Stomach (tissue), 9 donors: ENCODE measurements around the gene DDB1. TPM values are rescaled to one million over a fixed set of nuclear protein-coding genes. Genes with fewer than 3 reads are reported as not detected.
A peak's percentile ranks its signal among the peaks of the same experiment; 100 is the strongest.

Experiments used
- DNase-seq, 2 donors: peaks; one replicate each; pipeline versions ENCODE4 v3.0.0 to v3.0.0-alpha.2; 2013 to 2019
- H3K27ac ChIP-seq, 5 donors: fragments of 200-600 bp in 4 of 5; sonication (generic) in 4 of 5; one replicate each; pipeline ENCODE4 v1.5.1; 2013 to 2019; ENCODE audit warnings: mild to moderate bottlenecking in 1 of 5, moderate library complexity in 1 of 5
- H3K27me3 ChIP-seq, 3 donors: fragments of 200-600 bp; sonication (generic); one replicate each; pipeline ENCODE4 v1.5.1; 2017 to 2019; ENCODE audit warnings: mixed run types in 1 of 3
- H3K36me3 ChIP-seq, 4 donors: fragments of 200-600 bp; sonication (generic); 1 replicate in 3 of 4; 2 replicates in 1 of 4; pipeline ENCODE4 v1.5.1; 2016 to 2019
- H3K4me1 ChIP-seq, 4 donors: fragments of 200-600 bp; sonication (generic); one replicate each; pipeline ENCODE4 v1.5.1; 2016 to 2019
- H3K4me3 ChIP-seq, 4 donors: fragments of 200-600 bp; sonication (generic) in 3 of 4; one replicate each; pipeline ENCODE4 v1.5.1; 2016 to 2019; ENCODE audit warnings: mild to moderate bottlenecking in 1 of 4
- H3K9me3 ChIP-seq, 4 donors: fragments of 200-600 bp; sonication (generic); one replicate each; pipeline ENCODE4 v1.5.1; 2016 to 2019
- CTCF ChIP-seq, 7 experiments: fragments of 450-650 bp in 4 of 7; fragments of 200-600 bp in 3 of 7; sonication (generic) in 3 of 7; IDR thresholded peaks; one replicate each; pipeline ENCODE4 v1.5.1; 2016 to 2019; ENCODE audit warnings: antibody characterized with exemption in 7 of 7, control low read depth in 2 of 7, mild to moderate bottlenecking in 1 of 7
- EP300 ChIP-seq: sonication (generic); formaldehyde crosslinking; IDR thresholded peaks from one replicate; pipeline ENCODE4 v1.6.1; 2017; ENCODE audit warnings: antibody characterized with exemption
- POLR2A ChIP-seq, 4 donors: fragments of 450-650 bp; IDR thresholded peaks; one replicate each; pipeline ENCODE4 v1.6.1; 2016; ENCODE audit warnings: antibody characterized with exemption in 4 of 4, control low read depth in 2 of 4, mild to moderate bottlenecking in 1 of 4, moderate library complexity in 1 of 4
- POLR2AphosphoS5 ChIP-seq, 3 donors: sonication (generic); formaldehyde crosslinking; IDR thresholded peaks; one replicate each; pipeline ENCODE4 v1.6.1; 2016; ENCODE audit warnings: antibody characterized with exemption in 3 of 3
- WGBS, 5 donors: extraction: QIAGEN DNeasy Blood & Tissue Kit in 3 of 5; methylation state at CpG; one replicate each; pipeline versions ENCODE4 v1.1.5 to v1.1.7; 2013 to 2018; 5-methylcytosine and 5-hydroxymethylcytosine counted together
- intact Hi-C: fragments of 100-400 bp; cut with DNase I; formaldehyde crosslinking; loops from one replicate; pipeline ENCODE4 v1.15.1; 2023; ENCODE audit warnings: low total_unique reads
- polyA plus RNA-seq, 3 donors: library from polyadenylated mRNA; stranded (reverse); fragments of 200-250 nt; gene quantifications; one replicate each; pipeline ENCODE4 v1.2.3, GENCODE V29; 2013
- total RNA-seq, 5 donors: library from RNA; depleted of rRNA; stranded (reverse); fragments of >200 nt; gene quantifications; one replicate each; pipeline versions ENCODE4 v1.1.0 to v1.2.3, GENCODE V29; 2014 to 2016
- donor health status: healthy with polysubstance abuse.
- donor health status: Bipolar disorder and iron deficiency.
- donor health status: healthy.

The DDB1 gene
- total and polyA plus RNA-seq, 8 donors, result 44.2 to 489 (median 114) TPM

- TF ChIP-seq EP300 (no peak), CTCF (IDR thresholded peaks at IDR 0.05) (no peak), POLR2AphosphoS5 (IDR thresholded peaks at IDR 0.05) (no peak), POLR2A (IDR thresholded peaks at IDR 0.05) (no peak)
- Histone ChIP-seq H3K27me3 (no peaks in the 10 kb centered on the region), H3K27ac (no peak overlapping the region), H3K4me1 (peaks cover 20 to 50% (median 30%) of the 10 kb centered on the region in 4 donors), H3K9me3 (no peaks in the 10 kb centered on the region), H3K36me3 (peaks cover 5 to 27% (median 26%) of the 10 kb centered on the region in 4 donors), H3K4me3 (no peak overlapping the region)
- 96 to 97% (median 97%) methylated on average over 10 to 11 of the region's 11 CpGs for WGBS, 5 donors
- no peak for DNase-seq
- intact Hi-C loops, result no loop called here
Observed at GRCh38 chr11:61358566-61358965, 25.7 kb upstream of the DDB1 start.

GRCh38 chr11:61357894-61358239, 25.0 kb upstream of the DDB1 start:
- TF ChIP-seq CTCF (IDR thresholded peaks at IDR 0.05) (no peak), EP300 (no peak), POLR2A (IDR thresholded peaks at IDR 0.05) (no peak), POLR2AphosphoS5 (IDR thresholded peaks at IDR 0.05) (no peak)
- Histone ChIP-seq H3K27ac (no peak overlapping the region), H3K36me3 (peaks cover 12 to 34% (median 33%) of the 10 kb centered on the region in 4 donors), H3K27me3 (no peaks in the 10 kb centered on the region), H3K4me3 (no peak overlapping the region), H3K9me3 (no peaks in the 10 kb centered on the region), H3K4me1 (peaks cover 13 to 43% (median 24%) of the 10 kb centered on the region in 4 donors)
- WGBS, 5 donors, result 92 to 97% (median 94%) methylated on average over 6 of the region's 6 CpGs
- DNase-seq, result no peak
- intact Hi-C loops, result no loop called here

- DNase-seq, result peak in 1 of 2 donors; percentile 35
- whole genome bisulfite sequencing, 5 donors, result 84 to 87% (median 86%) methylated on average over 9 of the region's 9 CpGs
- H3K27ac ChIP-seq, result no peak overlapping the region
- peaks cover 17 to 39% (median 38%) of the 10 kb centered on the region in 4 donors for H3K36me3 ChIP-seq
- H3K27me3 ChIP-seq, result no peaks in the 10 kb centered on the region
- intact Hi-C loops, result no loop called here
- peaks cover 11 to 39% (median 21%) of the 10 kb centered on the region in 4 donors for H3K4me1 ChIP-seq
- TF ChIP-seq POLR2AphosphoS5 (IDR thresholded peaks at IDR 0.05) (no peak), POLR2A (IDR thresholded peaks at IDR 0.05) (no peak), EP300 (no peak), CTCF (IDR thresholded peaks at IDR 0.05) (no peak)
- H3K4me3 ChIP-seq, result no peak overlapping the region
- no peaks in the 10 kb centered on the region for H3K9me3 ChIP-seq
Observed at GRCh38 chr11:61357233-61357893, 24.5 kb upstream of the DDB1 start.

GRCh38 chr11:61356706-61357105, 23.8 kb upstream of the DDB1 start:
- Histone ChIP-seq H3K27me3 (no peaks in the 10 kb centered on the region), H3K27ac (no peak overlapping the region), H3K4me3 (no peak overlapping the region), H3K4me1 (peaks cover 11 to 39% (median 21%) of the 10 kb centered on the region in 4 donors), H3K36me3 (peaks cover 17 to 45% (median 44%) of the 10 kb centered on the region in 4 donors), H3K9me3 (no peaks in the 10 kb centered on the region)
- 77 to 94% (median 91%) methylated on average over 3 to 4 of the region's 4 CpGs for WGBS, 5 donors
- intact Hi-C loops, result no loop called here
- DNase-seq, result no peak
- TF ChIP-seq EP300, result no peak
- no peak for TF ChIP-seq CTCF (IDR thresholded peaks at IDR 0.05)
- TF ChIP-seq POLR2AphosphoS5 (IDR thresholded peaks at IDR 0.05), result no peak
- no peak for TF ChIP-seq POLR2A (IDR thresholded peaks at IDR 0.05)
